ENCODE results near the gene AGPAT3.

The AGPAT3 gene

DNA sequence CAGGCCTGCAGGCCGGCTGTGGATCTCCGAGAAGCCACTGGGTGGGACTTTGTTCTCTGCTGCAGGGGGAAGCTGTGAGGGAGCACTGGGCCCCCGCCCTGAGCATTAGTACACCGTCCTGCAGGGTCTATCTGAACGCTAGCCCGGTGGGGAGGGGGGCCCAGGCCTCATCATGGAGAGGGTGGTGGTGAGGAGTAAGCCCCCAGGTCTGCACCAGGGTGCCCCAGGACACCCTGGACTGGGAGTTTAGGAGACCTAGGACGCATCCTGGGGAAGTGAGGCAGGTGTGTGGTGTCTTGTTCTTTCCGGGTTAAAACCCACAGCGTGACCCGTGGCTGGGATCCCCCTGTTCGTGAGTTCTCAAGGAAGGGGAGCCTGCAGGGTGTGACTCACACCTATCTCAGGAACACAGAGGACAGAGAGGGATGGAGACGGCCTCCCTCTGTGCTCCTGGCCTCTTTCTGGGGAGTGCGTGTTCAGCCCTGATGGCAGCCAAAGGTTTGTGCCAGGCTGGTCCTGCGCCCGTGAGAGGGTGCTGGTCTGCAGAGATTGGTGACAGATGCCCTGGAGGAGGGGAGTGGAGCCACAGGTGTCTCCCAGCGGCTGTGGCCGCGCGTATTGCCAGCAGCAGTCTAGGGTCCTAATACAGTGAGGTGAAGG lies 44.8 kb downstream of the AGPAT3 start:
- DNase-seq: no peak

DNA sequence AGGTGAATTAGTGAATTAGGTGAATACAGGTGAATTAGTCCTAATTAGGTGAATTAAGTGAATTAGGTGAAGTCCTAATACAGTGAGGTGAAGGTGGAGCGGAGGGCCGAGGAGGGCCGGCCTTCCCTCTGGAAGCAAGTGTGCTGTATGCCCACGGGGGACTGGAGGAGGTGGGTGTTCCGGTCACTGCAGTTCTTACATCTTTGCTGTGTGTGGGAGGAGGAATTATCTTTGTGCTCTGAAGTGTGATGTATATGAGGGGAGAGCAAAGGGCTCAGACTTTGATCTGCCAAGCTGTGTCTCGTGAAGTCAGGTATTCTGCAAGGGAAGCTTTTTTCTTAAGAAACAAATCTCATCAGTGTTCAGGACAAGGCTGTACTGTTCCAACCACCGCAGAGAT lies 45.4 kb downstream of the AGPAT3 start:
- no peak for DNase-seq

DNA sequence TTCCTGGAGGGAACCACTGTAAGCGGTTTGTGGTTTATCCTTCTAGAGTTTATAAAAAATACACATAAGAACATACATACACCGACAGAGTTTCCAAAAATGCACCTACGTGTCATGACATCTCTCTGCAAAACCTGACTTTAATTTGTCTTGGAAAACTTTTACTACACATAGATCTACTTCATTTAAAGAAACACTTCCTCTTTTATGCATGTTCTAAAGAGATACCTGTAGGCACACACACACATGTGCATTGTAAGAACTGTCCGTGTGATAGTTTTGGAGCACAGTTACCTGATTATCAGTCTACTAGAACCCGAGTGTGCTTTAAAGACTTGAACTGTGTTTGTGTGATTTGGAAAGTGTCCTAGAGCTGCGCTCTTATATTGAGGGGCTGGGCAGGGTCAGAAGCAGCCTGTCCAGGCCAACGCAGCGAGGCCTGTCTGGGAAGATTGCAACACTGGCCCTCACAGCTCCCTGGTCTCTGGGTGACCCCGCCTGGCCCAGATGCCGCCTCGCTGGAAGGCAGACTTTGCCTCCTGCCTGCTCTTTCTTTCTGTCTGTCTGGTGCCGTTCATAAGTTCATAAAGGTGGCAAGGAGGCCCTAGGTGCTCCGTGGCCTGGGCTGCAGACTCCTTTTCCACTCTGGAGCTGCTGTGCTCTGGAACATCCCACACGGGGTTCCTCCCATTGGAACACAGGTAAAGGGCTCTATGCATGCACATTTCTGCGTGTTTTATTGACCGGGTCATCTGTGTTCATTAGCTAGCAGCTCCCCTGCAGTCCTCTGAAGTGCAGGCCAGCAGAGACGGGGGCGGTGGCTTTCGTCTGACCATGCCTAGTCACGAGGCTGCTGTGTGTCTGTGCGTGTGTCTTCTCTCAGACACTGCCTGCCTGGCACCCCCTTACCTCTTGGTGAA lies 46.3 kb downstream of the AGPAT3 start:
- no peak for DNase-seq

DNA sequence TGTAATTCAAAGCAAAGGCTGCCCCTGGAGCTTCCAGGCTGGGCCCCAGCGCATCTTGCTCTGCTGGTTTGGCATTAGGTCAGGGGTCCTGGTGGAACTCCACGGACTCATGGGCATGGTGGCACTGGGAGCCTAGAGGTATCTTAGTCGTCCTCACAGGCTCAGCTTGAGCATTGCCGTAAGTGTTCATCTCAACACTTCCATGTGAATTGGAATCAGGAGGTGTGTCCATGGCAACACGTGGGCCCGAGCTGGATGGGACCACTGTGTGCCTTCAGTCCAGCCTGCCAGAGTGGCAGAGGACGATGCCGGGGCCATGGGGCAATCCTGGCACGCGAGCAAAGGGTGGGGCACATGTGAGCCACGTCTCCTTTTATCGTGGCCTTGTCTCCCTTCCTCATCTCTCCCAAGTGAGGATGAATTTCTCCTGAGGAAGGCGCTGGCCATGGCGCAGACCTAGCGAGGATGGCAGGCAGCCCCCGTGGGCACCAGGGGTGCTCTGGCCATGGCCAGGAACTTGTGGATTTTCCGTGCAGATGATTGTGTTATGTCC lies 47.0 kb downstream of the AGPAT3 start:
- DNase-seq: no peak

DNA sequence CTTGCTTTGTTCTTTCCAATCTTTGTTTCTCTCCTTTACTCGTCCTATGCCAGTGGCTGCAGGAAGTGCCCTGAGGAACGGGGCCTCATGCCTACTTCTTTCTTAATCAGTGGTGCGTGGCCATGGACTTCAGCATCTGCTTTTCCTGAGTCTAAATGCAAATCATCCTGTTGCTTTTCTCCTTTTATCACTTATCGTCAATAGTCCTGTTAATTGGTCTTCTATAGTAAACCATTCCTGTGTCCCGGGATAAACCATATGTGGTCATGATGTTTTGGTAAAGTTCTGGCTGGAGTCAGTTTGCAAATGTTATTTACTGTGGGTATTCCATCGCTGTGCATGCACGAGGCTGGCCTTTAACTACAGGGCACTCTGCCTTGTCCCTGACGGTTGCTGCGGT lies 47.5 kb downstream of the AGPAT3 start:
- no peak for DNase-seq

DNA sequence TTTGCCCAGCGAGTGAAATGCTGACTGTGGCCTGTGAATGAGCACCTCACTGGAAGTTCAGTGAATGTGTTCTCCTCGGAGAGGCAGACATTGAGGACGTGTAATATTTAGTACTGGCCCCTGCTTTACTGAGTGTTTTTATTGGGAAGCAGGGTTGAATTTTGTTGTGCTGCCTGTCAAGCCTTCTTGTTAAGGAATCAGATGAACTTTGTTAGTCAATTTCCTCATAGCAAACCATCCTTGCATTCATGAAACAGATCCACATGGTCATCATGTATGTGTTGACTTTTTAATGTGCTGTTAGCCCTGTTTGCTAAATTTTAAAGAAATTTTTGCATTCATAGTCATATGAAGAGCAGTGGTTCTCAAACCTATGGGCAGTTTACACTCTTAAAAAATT lies 47.9 kb downstream of the AGPAT3 start:
- no peak for DNase-seq

DNA sequence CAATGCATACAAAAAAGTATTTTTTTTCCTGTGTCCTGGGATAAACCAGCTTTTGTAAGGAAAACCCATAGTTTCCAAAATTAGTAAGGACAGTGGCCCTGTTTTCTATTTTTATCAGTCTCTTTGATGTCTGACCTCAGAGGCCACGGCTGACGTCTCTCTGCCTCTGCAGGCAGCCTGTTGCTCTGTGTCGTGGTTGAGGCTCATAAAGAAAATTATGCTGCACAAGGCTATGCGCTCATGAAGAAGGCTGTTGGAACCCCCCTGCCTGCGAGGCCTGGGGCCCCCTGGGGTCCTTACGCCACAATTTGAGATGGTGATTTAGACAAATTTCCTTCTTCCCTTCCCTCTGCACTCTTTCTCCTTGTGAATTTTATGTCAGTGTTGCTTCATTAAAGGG lies 48.9 kb downstream of the AGPAT3 start:
- DNase-seq: no peak

DNA sequence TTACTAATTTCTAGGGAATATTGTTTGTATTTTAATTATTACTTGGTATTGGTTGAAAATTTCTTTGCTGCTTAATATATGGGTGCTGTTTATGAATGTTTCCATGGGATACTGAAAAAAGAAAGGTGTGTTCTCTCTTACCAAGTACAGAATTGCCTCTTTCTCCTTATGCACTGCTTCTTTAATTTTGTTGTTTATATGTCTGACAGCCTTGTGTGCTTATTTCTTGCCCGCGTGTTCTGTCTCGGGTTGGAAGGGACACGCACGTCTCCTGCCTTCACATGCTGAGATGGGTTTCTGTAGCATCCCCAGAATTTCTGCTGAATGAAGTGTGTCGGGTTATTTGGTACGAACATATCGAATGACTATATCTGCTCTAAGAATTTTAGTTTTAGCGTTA lies 51.1 kb downstream of the AGPAT3 start:
- DNase-seq: no peak

DNA sequence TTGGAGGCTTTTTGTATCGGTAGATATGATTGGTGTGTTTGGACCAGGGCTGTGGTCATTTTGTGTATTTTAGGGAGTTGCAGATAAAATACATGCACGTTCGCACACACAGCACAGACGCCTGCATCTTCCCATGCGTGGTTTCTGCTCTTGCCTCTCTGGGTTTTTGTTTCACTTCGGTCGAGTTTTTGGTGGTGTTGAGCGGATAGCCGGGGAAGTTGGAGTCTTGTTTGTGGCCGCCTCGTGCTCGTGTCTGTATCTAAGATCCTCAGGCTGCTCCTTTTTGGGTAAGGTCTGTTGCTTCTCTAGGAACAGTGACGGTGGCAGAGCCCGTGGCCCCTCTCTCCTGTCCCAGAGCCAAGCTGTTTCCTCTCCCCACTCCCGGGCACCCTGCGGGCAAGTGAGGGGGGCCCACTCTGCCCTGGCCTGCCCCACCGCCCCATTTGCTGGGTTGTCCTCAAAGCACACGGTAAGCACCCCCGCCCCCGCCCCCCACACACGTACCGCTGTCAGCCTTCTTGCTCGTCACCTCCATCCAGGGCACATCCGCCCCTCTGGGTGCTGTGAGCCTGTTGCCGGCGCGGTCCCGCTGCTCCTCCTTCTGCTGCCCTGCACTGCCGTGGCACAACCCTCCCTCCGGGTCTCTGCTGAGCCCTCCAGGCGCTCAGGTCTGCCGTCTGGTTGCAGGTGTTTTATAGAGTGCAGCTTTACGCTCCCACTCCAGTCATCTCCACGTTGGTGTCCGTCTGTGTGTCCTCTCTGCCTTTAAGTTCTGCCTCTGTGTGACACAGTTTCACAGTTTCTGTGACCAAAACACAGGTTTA lies 51.9 kb downstream of the AGPAT3 start:
- peak; percentile 70 for DNase-seq

DNA sequence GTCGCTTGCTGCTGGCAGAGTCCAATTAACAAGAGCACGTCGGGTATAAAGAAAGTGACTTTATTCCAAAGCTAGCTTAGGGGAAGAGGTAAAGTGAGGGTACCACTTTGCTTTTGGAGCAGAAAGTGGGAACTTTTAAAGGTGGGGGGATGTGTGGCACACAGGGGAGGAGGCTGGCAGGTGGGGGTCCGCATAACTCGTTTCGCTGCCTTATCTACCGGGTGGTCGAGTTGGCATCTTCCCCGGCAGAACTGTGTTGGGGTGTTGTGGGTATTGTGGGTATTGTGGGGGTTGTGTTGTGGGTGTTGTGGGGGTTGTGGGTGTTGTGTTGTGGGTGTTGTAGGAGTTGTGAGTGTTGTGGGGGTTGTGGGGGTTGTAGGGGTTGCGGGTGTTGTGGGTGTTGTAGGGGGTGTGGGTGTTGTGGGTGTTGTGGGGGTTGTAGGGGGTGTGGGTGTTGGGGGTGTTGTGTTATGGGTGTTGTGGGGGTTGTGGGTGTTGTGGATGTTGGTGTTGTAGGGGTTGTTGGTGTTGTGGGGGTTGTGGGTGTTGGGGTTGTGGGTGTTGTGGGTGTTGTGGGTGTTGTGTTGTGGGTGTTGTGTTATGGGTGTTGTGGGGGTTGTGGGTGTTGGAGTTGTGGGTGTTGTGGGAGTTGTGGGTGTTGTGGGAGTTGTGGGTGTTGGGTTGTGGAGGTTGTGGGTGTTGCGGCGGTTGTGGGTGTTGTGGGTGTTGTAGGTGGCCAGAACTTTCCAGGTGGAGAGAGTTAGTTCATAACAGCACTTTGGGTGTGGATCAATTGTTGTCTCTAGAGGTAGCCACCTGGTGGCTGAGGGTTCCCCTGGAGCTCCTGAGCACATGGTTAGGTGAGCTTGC lies 52.7 kb downstream of the AGPAT3 start:
- peak; percentile 41 for DNase-seq

DNA sequence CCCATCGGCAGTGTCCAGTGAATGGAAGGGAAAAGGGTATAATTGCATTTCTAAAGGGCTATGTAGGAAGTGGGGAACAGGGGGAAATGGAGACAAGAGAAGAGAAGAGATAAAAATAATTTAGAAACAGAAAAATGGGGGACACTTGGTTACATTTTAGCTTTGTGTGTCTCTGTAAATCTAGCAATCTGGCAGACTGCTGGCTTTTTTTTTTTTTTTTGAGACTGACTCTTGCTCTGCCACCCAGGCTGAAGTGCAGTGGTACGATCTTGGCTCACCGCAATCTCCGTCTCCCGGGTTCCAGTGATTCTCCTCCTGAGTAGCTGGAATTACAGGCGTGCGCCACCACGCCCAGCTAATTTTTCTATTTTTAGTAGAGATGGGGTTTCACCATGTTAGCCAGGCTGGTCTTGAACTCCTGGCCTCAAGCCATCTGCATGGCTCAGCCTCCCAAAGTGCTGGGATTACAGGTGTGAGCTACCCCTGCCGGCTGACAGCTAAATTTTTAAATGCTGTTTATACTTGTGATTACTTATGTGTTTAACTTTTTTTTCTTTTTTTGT lies 53.4 kb downstream of the AGPAT3 start:
- no peak for DNase-seq

DNA sequence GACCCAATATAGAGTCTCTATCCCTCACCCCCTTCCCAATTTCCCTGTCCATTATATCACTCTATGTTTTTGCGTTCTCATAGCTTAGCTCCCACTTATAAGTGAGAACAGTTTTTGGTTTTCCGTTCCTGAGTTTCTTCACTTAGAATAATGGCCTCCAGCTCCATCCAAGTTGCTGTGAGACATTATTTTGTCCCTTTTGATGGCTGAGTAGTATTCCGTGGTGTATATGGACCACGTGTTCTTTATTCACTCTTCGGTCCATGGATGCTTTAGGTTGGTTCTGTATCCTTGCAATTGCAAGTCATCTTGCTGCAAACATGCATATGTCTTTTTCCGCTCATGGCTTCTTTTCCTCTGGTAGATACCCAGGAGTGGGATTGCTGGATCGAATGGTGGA lies 54.3 kb downstream of the AGPAT3 start:
- DNase-seq: no peak

DNA sequence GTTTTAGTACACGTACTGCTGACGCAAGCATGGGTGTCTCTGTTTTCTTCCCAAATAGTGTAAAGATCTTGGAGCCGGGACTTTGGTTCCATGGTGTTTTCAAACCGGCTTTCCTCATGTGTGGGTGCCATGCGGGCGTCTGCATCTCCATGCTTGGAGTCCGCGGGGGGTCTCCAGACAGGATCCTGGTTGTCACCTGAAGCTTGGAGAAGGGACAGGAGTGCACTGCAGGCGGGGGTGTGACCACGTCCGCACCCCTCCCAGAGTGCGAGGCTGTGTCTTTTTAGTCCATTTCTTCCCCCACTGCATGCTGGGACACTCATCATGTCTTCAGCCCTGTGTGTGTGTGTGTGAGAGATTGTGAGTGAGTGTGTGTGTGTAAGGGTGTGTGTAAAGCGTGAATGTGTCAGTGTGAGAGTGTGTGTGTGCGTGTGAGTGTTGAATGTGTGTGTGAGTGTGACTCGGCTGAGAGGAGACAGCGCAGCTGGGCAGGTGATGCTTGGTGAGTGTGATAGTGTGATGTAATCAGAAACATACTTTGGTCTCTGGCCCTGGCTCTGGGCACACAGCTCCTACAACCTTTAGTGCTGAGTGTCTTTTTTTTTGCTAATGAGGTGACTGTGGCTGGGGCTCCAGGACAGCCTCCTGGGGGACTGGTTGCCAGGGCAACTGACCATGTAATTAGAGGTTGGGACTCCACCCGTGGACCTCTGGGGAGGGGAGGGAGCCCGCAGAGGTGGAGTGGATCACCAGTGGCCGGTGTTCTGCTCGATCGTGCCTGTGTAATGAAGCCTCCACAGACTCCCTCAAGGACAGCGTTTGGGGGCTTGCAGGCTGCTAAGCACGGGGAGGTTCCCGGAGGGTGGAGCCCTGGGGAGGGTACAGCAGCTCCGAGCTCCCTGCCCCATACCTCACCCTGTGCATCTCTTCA lies 55.1 kb downstream of the AGPAT3 start:
- DNase-seq: no peak

DNA sequence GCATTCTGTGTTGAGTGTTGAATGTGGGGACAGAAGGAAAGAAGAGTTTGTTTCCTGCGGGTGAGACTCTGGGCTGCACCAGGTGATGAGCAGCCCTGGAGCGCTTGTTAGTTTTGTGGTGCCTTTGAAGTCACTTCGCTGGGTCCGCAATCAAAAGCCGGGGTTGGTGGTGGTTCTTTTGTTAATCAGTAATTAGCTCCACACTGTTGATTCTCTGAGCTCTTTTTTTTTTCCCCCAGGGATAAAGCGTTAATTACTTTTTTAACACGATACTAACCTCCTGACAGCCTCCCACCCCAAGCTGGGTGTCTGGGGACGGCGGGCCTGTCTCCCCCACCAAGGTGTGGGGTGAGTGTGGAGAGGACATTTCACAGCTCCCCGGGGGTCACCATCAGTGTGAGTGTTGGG lies 56.6 kb downstream of the AGPAT3 start:
- peak; percentile 10 for DNase-seq

DNA sequence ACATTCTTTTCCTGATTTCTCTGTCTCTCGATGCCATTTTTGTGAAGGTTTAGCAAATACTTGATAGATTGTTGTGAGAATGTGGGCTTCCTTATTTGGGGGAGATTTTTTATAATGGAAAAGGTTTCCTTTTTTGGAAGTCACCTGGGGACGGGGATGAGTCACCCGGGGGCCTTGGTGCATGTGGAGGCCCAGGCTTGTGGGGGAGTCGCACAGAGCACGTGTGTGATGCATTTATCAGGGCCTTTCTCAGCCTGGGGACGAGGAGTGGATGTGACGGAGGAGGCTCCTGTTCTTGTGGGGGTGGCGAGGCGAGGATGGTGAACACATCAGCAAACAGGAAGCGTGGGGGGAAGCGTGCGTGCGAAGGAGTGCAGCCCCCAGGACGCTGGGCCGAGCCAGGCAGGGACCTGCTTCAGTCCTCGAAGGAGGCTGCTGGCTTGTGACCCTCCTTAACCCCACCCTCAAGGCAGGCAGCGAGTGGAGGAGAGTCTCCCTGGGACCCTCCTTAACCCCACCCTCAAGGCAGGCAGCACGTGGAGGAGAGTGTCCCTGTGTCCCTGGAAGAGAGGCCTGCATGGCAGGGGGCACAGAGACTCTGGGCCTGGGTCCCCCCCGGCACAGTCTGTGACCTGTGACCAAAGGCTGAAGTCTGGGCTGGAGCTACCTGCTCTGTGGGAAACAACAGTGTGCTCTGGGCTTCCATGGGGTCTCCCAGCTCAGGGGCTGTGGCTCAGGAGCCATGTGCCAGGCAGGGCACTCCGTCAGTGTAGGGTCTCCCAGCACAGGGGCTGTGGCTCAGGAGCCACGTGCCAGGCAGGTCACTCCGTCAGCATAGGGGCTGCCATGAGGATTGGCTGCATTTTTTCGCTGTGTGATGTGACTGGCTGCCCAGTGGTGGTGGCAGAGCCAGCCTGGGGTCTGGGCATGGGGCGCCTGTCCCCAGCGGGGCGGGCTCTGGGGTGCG lies 57.2 kb downstream of the AGPAT3 start:
- peak; percentile 52 for DNase-seq

DNA sequence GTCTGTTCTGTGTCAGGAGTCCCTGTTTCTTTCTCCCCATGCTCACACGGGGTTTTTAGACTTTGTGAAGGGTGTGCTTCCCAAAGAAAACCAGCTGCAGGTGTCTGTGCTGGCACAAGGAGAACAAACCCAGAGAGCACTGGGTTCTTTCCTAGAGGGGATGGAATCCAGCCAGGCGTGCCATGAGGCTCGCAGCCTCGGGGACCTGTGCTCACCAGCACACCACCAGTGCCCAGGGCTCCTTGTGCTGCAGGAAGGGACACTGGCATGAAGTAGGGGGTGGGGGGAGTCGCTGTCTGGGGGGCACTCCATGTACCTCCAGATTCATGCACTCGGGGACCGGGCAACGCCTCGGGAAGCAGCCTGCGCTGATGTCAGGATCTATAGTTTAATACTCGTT lies 57.9 kb downstream of the AGPAT3 start:
- no peak for DNase-seq

DNA sequence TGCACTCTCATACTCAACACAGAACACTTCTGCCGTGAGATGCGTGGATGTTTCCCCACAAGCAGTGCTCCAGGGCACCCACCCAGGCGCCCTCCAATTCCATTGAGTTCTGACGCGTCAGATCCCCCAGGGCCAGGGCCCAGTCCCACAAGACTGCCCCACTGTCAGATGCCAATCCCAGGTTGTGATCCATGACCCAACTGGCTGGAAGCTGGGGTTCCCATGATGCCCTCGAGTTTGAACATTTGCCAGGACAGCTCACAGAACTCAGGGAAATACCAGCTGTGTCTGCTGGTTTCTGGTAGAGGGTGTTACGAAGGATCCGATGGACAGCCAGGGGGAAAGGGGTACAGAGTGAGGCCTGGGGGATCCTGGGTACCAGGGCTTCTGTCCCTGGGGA lies 58.4 kb downstream of the AGPAT3 start:
- no peak for DNase-seq

DNA sequence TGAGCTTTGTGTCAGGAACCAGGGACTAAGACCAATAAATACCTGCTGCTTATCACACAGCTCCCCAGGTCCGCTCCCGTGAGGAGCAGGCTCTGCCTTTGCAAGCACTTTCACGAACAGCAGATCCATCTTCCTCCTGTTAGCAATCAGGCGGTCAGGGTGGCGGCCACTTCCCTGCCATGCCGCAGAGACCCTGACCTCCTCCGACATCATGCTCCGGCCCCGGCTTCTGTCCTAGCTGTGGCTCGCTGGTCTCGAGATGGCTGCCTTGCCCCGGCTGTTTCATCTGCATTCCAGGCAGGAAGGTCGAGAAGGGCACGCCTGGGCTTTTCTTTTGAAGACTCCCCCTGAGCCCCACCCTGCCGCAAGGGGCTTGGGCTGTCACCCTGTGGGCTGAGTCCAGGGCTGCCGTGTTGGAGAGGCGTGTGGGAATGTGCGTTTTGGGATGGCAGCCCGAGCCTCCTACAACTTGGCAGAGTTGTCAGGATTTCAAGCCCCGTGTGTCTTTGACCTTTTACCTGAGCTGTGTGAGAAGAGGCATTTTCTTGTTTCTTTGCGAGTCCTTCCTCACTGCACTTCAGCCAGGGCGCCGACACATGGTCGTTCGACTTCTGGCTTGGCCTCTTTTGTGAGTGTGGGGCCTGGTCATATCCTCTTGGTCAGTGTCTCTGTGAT lies 59.5 kb downstream of the AGPAT3 start:
- no peak for DNase-seq

DNA sequence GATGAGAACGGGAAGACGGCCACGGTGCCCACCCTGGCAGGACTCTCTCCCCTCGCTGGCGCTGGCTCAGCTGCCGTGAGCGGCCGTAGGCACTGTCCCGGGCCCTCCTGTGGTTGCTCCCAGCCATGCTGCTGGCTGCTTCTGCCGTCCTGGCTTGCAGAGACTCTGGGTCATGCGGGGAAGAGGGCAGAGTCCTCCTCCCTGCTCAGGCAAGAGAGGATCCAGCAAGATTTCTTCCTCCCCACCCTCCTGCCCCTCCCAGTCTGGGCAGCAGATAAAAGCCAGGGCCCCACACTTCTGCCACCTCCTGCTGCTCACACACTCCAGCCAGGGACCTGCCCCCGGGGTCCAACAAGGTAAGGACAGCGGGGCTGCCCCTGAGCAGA lies 60.1 kb downstream of the AGPAT3 start:
- no peak for DNase-seq

Data from activated CD4-positive, alpha-beta T cell treated with anti-CD3 and anti-CD28 coated beads, Interleukin-10, Interleukin-2, amounts not matched to agents 100 ng/mL and 50 ng/mL, durations not matched to agents 16 hours and 8 hours (primary cell).